Colon (tissue), 2 donors: ENCODE data around the gene PIK3CD.

Experiments
- FAIRE-seq: peaks from 2 replicates; lab custom pipeline; 2012; peaks lifted over from hg19 to GRCh38; lab: Jason Lieb, UNC
- donor health status: control.
- donor health status: control.

Gene PIK3CD

DNA sequence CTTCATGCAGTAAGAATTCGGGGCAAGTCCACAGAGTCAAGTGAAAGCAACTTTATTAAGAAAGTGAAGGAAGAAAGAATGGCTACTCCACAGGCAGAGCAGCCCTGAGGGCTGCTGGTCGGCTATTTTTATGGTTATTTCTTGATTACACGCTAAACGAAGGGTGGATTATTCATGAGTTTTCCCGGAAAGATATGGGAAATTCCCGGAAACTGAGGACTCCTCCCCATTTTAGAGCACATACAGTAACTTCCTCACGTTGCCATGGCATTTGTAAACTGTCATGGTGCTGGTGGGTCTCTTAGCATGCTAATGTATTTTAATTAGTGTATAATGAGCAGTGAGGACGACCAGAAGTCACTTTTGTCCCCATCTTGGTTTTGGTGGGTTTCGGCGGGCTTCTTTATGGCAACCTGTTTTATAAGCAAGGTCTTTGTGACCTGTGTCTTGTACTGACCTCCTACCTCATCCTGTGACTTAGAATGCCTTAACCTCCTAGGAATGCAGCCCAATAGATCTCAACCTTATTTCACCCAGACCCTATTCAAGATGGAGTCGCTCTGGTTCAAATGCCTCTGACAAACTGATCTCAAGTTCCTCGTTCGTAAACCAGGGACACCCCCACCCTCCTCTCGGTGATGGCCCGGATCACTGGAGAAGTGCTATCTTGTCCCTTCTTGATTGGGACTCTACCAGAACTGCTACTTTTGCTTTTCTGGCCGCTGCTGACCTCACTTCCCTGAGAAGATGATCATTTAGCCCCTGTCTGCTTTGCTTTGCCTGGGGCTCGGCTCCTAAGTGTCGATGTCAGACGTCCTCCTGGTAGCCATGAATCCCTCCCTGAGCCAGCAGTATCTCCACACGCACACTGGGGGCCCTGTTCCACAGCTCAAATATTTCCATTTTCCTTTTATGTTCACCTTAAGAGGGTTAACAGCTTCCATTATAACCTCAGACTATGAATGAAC lies 123.5 kb downstream of the PIK3CD start:
- FAIRE-seq = no peak

DNA sequence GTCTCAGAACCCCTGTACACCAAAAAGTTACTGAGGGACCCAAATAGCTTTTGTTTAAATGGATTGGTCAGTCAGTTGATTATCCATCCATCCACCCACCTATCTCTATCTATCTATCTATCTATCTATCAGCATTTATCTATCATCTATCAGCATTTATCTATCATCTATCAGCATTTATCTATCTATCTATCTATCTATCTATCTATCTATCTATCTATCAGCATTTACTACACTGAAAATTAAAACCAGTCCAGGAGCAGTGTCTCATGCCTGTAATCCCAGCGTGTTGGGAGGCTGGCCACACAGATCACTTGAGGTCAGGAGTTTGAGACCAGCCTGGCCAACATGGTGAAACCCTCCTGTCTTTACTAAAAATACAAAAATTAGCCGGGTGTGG lies 125.2 kb downstream of the PIK3CD start:
- FAIRE-seq = no peak
